ENCODE measurements around the gene MRPL17. TPM values are rescaled to one million over a fixed set of nuclear protein-coding genes. Genes with fewer than 3 reads are reported as not detected.
"Not testable (repeated sequence)": the region's sequence is repeated elsewhere in the genome, so short reads cannot be mapped to it uniquely, and the experiment has no call there.

The MRPL17 gene
- total RNA-seq, 4 donors from 2014 or later: 30.6 to 452 (median 55.0) TPM

DNA sequence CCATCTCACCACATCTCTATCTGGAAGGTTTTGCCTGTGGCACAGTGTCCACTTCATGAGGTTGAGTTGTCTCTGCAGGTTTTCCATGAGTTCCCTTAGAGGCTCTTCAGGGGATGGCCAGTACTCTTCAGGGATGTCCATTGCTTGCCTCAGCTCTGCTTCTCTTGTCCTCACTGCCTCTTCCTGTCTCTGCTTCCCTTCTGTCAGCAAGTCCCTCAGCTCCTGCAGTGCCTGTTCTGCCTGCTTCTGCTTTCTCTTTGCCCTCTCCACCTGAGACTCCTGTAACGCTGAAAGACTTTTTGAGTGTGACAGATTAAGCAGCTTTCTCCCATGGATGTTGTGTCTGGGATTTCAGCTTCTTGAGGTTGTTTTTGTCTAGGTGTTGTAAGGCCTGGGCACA, 38.2 kb upstream of the MRPL17 start:
- no peak overlapping the region for H3K27ac ChIP-seq
- TF ChIP-seq CTCF (IDR thresholded peaks at IDR 0.05) (no peak), POLR2A (IDR thresholded peaks at IDR 0.05) (no peak)
- no peak for DNase-seq
- no peaks in the 10 kb centered on the region for H3K4me1 ChIP-seq
- intact Hi-C loops (cut with DNase I; ENCODE audit: low total_unique reads): no loop called here
- no peaks in the 10 kb centered on the region for H3K36me3 ChIP-seq
- H3K4me3 ChIP-seq: no peak overlapping the region
- H3K9me3 ChIP-seq: no peaks in the 10 kb centered on the region
- no peaks in the 10 kb centered on the region for H3K27me3 ChIP-seq

DNA sequence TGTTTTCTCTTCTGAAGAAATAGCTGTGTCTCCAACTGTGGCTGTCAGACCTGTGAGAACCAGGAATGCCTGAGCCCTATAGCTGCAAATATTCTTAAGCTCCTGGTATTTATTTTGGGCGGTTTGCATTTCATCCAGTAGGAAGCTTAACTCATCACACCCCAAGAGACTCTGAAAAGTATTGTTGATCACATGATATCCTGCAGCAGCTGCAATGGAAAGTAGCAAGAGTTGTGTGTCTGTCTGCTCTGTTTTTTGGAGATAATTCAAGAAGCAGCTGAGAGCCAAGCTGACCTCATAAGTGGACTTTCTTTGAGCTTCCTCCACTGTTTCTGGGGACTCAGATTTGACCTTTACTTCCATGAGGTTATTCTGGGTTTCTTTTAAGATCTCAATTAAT, 36.4 kb upstream of the MRPL17 start:
- Histone ChIP-seq H3K27ac (no peak overlapping the region), H3K9me3 (no peaks in the 10 kb centered on the region), H3K27me3 (no peaks in the 10 kb centered on the region), H3K4me1 (no peaks in the 10 kb centered on the region), H3K36me3 (no peaks in the 10 kb centered on the region), H3K4me3 (no peak overlapping the region)
- DNase-seq: no peak
- no peak for TF ChIP-seq CTCF (IDR thresholded peaks at IDR 0.05)
- intact Hi-C loops (cut with DNase I; ENCODE audit: low total_unique reads): no loop called here

DNA sequence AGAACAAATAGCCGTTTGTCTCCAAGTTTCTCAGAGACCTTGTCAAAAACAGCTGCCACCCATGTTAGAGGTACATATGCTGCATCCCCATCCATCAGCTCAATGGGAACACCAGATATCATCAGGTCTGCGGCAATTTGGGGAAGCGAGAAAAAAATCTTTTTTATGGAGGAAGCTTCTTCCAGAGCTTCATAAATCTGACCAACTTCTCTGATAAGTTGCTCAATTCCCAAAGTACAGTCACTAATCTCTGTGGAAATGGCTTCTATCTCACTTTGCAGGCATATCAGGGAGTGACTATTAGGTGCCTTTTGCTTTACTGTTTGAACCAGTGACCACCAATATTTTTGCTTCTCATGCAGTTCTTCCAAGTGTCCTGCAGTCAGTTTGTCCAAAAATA, 34.3 kb upstream of the MRPL17 start:
- TF ChIP-seq POLR2A (IDR thresholded peaks at IDR 0.05): no peak
- no peak for TF ChIP-seq CTCF (IDR thresholded peaks at IDR 0.05)
- no peak overlapping the region for H3K27ac ChIP-seq
- H3K27me3 ChIP-seq: no peaks in the 10 kb centered on the region
- H3K4me1 ChIP-seq: no peaks in the 10 kb centered on the region
- H3K36me3 ChIP-seq: no peaks in the 10 kb centered on the region
- H3K4me3 ChIP-seq: no peak overlapping the region
- DNase-seq: no peak
- intact Hi-C loops (cut with DNase I; ENCODE audit: low total_unique reads): no loop called here
- H3K9me3 ChIP-seq: no peaks in the 10 kb centered on the region

- not testable (repeated sequence) for H3K4me3 ChIP-seq
Observed at GRCh38 chr11:6711552-6711951, 28.4 kb upstream of the MRPL17 start.

DNA sequence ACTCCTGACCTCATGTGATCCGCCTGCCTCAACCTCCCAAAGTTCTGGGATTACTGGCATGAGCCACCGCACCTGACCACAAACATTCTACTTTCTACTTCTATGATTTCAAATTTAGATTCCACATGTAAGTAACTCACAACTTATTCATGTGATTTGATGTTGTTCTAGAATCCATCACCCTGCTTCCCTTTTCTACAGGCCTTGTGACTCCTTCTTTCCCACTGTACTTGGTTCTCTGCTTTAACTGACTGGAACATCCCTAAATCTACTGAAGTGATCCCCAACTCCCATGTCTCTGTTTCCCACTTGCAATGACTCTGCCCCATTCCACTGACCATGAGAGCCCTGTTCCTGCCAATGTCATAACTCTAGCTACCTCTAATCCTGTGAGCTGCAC, 25.7 kb upstream of the MRPL17 start:
- intact Hi-C loops (cut with DNase I; ENCODE audit: low total_unique reads): no loop called here
- Histone ChIP-seq H3K4me3 (no peak overlapping the region), H3K27me3 (no peaks in the 10 kb centered on the region), H3K9me3 (no peaks in the 10 kb centered on the region), H3K27ac (no peak overlapping the region), H3K36me3 (no peaks in the 10 kb centered on the region), H3K4me1 (no peaks in the 10 kb centered on the region)
- no peak for DNase-seq
- TF ChIP-seq POLR2A (IDR thresholded peaks at IDR 0.05): no peak
- TF ChIP-seq CTCF (IDR thresholded peaks at IDR 0.05): no peak

More at GRCh38 chr11:6711552-6711951, 28.4 kb upstream of the MRPL17 start:
- H3K9me3 ChIP-seq; intact Hi-C loops (cut with DNase I; ENCODE audit: low total_unique reads); H3K4me1 ChIP-seq; H3K27ac ChIP-seq; DNase-seq; H3K27me3 ChIP-seq; H3K36me3 ChIP-seq: not testable (repeated sequence)

- Histone ChIP-seq H3K27ac (no peak overlapping the region), H3K4me1 (no peaks in the 10 kb centered on the region), H3K27me3 (no peaks in the 10 kb centered on the region), H3K4me3 (no peak overlapping the region), H3K9me3 (no peaks in the 10 kb centered on the region), H3K36me3 (no peaks in the 10 kb centered on the region)
- intact Hi-C loops (cut with DNase I; ENCODE audit: low total_unique reads): no loop called here
- DNase-seq: peak; percentile 55 to 64
- no peak for TF ChIP-seq POLR2A (IDR thresholded peaks at IDR 0.05)
- peak; percentile 84 to 96 (median 90) for TF ChIP-seq CTCF (IDR thresholded peaks at IDR 0.05)
Observed at GRCh38 chr11:6705905-6706535, 22.9 kb upstream of the MRPL17 start.
